Chondrocyte (in vitro differentiated cells): ENCODE measurements around the gene SLCO4A1. TPM values are rescaled to one million over a fixed set of nuclear protein-coding genes. Genes with fewer than 3 reads are reported as not detected.

Experiments used
- DNase-seq: peaks from one replicate; pipeline ENCODE4 v3.0.0; 2021; ENCODE audit warnings: mixed read lengths, low spot score
- H3K27ac Mint-ChIP-seq: one replicate; pipeline ENCODE4 v1.8.0; 2021; ENCODE audit warnings: mild to moderate bottlenecking, moderate library complexity, mixed read lengths; ENCODE audit not compliant: unreplicated experiment
- H3K27me3 Mint-ChIP-seq: 2 replicates; pipeline ENCODE4 v1.8.0; 2021; ENCODE audit warnings: low read depth, mixed read lengths
- H3K36me3 Mint-ChIP-seq: 2 replicates; pipeline ENCODE4 v1.8.0; 2021; ENCODE audit warnings: low read depth, mixed read lengths
- H3K4me1 Mint-ChIP-seq: 2 replicates; pipeline ENCODE4 v1.8.0; 2021; ENCODE audit warnings: low read depth, mild to moderate bottlenecking, mixed read lengths
- H3K4me3 Mint-ChIP-seq: one replicate; pipeline ENCODE4 v1.8.0; 2021; ENCODE audit warnings: mild to moderate bottlenecking, moderate library complexity, mixed read lengths; ENCODE audit not compliant: unreplicated experiment
- H3K9me3 Mint-ChIP-seq: 2 replicates; pipeline ENCODE4 v1.8.0; 2021; ENCODE audit warnings: low read depth, mixed read lengths
- CTCF ChIP-seq: fragments of 200-600 bp; sonication (generic); IDR thresholded peaks from 2 replicates; pipeline ENCODE4 v1.5.0; 2021; ENCODE audit warnings: antibody characterized with exemption, mild to moderate bottlenecking, moderate library complexity
- total RNA-seq: library from RNA; stranded (reverse); gene quantifications from 3 replicates; pipeline ENCODE4 v1.2.1, GENCODE V29; 2021

SLCO4A1 gene
- total RNA-seq, 1 donor from 2014 or later, result not detected

GRCh38 chr20:62649140-62649539, 6.8 kb downstream of the SLCO4A1 start:
- Mint-ChIP-seq H3K27ac (no peak overlapping the region), H3K36me3 (no peaks in the 10 kb centered on the region), H3K27me3 (peaks cover 7% of the 10 kb centered on the region), H3K9me3 (no peaks in the 10 kb centered on the region), H3K4me1 (peaks cover 8% of the 10 kb centered on the region), H3K4me3 (no peak overlapping the region)
- no peak for DNase-seq
- TF ChIP-seq CTCF, result no peak

GRCh38 chr20:62650551-62651284, 8.4 kb downstream of the SLCO4A1 start:
- Mint-ChIP-seq H3K4me3 (no peak overlapping the region), H3K27ac (no peak overlapping the region), H3K36me3 (no peaks in the 10 kb centered on the region), H3K9me3 (no peaks in the 10 kb centered on the region), H3K27me3 (no peaks in the 10 kb centered on the region), H3K4me1 (peaks cover 8% of the 10 kb centered on the region)
- no peak for TF ChIP-seq CTCF
- no peak for DNase-seq

GRCh38 chr20:62651285-62652021, 9.2 kb downstream of the SLCO4A1 start:
- no peak overlapping the region for H3K4me3 Mint-ChIP-seq
- no peaks in the 10 kb centered on the region for H3K9me3 Mint-ChIP-seq
- no peak overlapping the region for H3K27ac Mint-ChIP-seq
- TF ChIP-seq CTCF, result no peak
- no peaks in the 10 kb centered on the region for H3K27me3 Mint-ChIP-seq
- DNase-seq, result no peak
- H3K36me3 Mint-ChIP-seq, result no peaks in the 10 kb centered on the region
- H3K4me1 Mint-ChIP-seq, result peaks cover 8% of the 10 kb centered on the region

- H3K27ac Mint-ChIP-seq, result peak overlapping the region; percentile 83
- H3K9me3 Mint-ChIP-seq, result no peaks in the 10 kb centered on the region
- TF ChIP-seq CTCF, result peak; percentile 39
- no peaks in the 10 kb centered on the region for H3K36me3 Mint-ChIP-seq
- H3K4me1 Mint-ChIP-seq, result peaks cover 8% of the 10 kb centered on the region
- peak overlapping the region; percentile 66 for H3K4me3 Mint-ChIP-seq
- no peaks in the 10 kb centered on the region for H3K27me3 Mint-ChIP-seq
- DNase-seq, result no peak
Observed at GRCh38 chr20:62652041-62652893, 10.0 kb downstream of the SLCO4A1 start.

GRCh38 chr20:62652894-62653305, 10.6 kb downstream of the SLCO4A1 start:
- Mint-ChIP-seq H3K27ac (peak overlapping the region; percentile 83), H3K9me3 (no peaks in the 10 kb centered on the region), H3K36me3 (no peaks in the 10 kb centered on the region), H3K27me3 (no peaks in the 10 kb centered on the region), H3K4me1 (peaks cover 8% of the 10 kb centered on the region), H3K4me3 (no peak overlapping the region)
- TF ChIP-seq CTCF, result no peak
- DNase-seq, result no peak
